Stimulated activated CD8-positive, alpha-beta memory T cell treated with anti-CD3 and anti-CD28 coated beads, Interleukin-15, amount 100 ng/mL, for 48 hours (primary cell): ENCODE data around the gene SOX5.
"Not testable (repeated sequence)": the region's sequence is repeated elsewhere in the genome, so short reads cannot be mapped to it uniquely, and the experiment has no call there.

ENCODE experiments used
- DNase-seq, 2 donors: peaks; one replicate each; pipeline ENCODE4 v3.0.0-alpha.2; 2020; ENCODE audit warnings: low read depth in 2 of 2

The SOX5 gene

GRCh38 chr12:23834076-23834475, 115.4 kb downstream of the SOX5 start:
- no peak for DNase-seq

DNA sequence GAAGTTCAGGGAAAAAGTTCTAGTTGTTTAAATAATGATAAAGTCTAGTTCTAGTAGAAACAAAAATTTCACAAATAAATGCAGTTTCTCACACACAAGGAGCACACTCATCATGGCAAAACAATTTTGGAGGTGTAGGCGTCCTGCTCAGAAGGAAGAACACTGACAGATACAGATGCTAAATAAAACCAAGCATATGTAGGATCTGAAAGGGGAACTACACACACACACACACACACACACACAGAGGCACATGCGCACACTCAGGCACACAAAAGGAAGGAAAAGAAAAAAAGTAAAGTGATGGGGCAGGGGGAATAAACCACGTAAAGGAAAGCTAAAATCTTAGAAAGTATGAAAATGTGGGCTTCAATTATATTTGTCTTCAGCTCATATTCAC, 117.7 kb downstream of the SOX5 start:
- no peak for DNase-seq

DNA sequence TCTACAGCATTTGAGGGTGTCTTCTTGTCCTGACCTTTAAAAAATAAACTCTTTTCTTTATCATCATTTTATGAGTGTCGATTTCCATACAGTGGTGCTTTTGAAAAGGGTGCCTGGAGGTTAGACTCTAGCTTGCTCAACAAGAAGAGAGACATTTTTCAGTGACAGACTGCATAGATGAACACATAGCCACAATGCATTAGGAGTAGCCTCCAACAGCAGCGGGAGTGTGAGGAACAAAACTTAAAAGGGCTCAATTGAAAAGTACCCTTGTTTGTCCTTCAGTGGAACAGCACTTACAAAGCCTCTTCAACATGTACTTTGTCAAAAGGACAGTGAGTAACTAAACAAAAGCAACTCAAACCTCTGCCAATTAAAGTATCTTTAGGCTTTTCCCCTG, 119.3 kb downstream of the SOX5 start:
- DNase-seq, result no peak

DNA sequence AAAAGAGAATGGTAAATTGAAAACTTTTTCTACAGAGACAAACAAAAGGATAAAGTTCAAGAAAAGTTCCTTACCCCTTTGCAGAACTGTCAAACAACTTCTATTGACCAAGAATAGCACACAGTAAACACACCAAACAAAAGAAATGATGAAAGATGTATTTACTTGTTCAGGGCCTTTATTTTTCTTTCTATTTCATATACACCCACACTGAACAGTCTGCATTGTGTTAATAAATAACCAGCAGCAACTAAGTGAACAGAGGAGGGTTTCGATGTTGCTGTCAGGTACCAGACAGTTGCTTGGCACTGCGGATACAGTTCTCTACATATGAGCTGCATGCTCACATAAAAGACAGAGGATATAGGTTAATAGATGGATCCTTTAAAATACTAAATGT, 122.1 kb downstream of the SOX5 start:
- no peak for DNase-seq

- not testable (repeated sequence) for DNase-seq
Measured at GRCh38 chr12:23825124-23825523, 124.3 kb downstream of the SOX5 start.

- DNase-seq, result no peak
Measured at GRCh38 chr12:23824358-23824757, 125.1 kb downstream of the SOX5 start.

DNA sequence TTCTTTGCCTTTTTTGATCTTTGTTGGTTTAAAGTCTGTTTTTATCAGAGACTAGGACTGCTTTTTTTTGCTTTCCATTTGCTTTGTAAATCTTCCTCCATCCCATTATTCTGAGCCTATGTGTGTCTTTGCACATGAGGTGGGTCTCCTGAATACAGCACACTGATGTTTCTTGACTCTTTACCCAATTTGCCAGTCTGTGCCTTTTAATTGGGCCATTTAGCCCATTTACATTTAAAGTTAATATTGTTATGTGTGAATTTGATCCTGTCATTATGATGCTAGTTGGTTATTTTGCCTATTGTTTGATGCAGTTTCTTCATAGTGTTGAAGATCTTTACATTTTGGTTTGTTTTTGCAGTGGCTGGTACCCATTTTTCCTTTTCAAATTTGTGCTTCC, 126.6 kb downstream of the SOX5 start:
- not testable (repeated sequence) for DNase-seq

DNA sequence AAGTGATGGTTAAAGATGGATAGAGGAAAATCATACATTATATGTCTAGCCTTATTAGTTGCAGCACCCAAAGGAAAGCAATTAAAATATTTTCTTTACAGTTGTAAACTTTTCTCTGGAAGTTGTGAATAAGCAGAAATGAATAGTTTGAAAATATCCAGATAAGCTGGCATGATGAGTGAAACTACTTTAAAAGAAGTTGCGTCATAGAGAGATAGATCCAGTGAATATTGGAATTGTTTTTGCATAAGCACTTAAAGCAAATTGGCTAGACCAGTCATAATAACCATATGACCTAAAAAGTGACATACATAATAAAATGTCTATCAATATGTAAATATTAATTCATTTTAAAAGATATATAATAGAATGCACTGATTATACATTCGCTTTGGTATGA, 132.1 kb downstream of the SOX5 start:
- no peak for DNase-seq

GRCh38 chr12:23816394-23816851, 133.0 kb downstream of the SOX5 start:
- DNase-seq, result no peak

GRCh38 chr12:23815810-23816209, 133.7 kb downstream of the SOX5 start:
- DNase-seq, result no peak

- DNase-seq, result no peak
Measured at GRCh38 chr12:23813206-23813605, 136.3 kb downstream of the SOX5 start.

DNA sequence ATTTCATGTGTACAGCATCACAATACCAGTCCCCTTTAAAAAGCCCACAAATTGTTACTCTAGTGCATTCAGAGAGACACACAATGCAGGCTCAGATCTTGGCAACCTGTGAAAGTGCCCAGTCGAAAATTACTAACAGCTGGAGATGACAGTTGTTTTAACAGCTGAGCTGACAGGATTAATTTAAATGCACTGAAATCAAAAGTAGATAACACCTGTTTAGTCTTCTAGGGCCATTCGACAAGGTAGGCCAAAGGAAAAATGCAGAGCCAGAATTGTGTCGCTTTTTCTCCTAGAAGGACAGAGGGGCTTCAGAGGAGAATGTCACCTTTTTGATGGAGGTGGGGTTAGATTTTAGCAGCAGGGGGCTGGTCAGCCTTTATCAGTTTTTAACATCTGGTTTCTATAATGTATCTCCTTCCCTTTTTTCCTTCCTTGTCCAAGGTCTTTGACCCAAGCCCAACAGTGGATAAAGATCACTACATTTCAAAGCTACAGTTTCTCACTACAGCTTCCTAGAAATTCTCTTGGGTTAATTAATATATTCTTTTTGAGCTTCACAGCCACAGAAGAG, 139.1 kb downstream of the SOX5 start:
- DNase-seq, result no peak

DNA sequence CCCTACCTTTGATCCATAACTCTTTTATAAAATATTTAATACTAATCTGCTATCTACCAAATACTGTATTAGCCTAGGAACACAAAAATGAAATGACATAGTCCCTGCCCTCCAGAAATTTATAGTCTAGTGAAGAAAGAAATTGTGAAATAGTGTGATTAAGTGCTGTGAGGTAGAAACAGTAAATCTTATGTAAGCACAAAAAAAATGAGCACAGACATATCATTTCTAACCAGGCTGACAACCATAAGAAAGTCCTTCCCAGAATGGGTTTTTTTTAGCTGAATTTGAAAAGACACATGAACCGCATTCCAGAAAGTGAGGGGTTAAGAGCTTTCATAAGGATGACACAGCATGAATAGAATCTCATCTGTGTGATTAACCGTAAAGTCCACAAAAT, 145.9 kb downstream of the SOX5 start:
- DNase-seq, result no peak

DNA sequence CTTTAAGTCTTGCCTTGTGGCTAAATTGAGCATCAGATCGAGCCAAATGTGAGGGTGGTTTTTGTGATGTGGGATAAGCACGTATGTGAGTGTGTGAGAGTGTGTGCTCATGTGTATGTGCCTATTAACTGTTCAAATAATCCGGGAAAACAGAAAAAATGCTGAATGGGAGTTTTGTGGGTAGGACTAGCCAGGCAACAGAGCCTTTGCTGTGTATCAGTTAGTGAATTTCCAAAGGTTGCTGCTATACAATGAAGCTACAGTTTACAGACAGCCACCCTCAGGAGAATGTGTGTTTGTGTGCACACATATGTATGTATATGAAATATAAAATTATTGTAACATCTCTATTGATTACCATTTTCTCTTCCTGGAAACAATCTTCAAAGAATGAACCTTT, 154.0 kb downstream of the SOX5 start:
- no peak for DNase-seq

DNA sequence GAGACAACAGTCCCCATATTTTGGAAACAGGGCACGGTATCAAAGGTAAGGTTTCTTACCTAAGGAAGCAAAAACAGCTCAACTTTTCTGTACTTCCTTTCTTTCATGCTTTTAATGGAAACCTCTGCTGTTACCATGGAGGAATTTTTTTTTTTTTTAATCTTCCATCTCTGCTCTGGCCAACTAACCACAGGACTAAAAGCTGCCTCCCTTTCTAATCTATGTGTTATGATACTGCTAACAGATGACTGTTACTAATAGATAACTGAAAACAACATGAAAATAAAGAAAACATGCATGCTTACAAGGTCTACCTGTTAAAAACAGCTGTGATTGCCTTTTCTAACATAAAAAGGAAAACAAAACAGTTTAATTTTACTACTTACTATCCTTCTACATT, 168.4 kb downstream of the SOX5 start:
- no peak for DNase-seq

DNA sequence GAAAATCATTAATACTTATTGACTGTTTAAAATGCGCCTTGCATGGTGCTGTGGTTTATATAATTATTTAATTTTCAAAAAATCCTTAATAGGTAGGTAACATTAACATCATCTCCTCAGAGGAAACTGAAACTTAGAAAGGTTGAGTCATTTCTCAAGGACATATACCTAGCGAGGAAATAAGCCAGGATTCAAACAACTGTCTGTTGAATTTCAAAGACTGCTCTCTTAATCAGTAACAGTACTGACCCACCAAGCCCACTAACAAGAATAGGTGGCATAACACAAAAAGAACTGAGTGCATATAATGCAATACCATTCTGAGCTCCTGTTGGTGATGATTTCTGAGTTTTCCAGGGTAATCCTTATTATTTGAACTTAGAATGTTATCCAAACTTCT, 174.3 kb downstream of the SOX5 start:
- no peak for DNase-seq

GRCh38 chr12:23771240-23771949, 178.1 kb downstream of the SOX5 start:
- no peak for DNase-seq

GRCh38 chr12:23770202-23770938, 179.1 kb downstream of the SOX5 start:
- no peak for DNase-seq

DNA sequence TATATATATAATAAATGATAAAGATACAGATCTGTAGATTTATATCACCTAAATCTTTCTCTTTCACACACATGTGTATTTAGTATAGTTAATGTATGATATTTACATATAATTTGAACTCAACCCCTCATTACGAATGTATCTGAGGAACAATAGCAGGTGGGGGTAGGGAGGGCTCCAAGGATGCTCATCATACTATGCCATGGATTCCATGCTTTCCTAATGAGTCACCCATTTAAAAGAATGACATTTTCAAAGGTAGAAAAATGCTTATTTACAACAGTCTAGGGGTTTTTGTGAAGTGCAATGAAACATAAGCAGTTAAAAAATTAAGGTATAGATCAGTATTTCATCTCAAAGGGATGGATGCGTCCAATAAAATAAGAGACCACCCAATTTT, 181.6 kb downstream of the SOX5 start:
- no peak for DNase-seq

DNA sequence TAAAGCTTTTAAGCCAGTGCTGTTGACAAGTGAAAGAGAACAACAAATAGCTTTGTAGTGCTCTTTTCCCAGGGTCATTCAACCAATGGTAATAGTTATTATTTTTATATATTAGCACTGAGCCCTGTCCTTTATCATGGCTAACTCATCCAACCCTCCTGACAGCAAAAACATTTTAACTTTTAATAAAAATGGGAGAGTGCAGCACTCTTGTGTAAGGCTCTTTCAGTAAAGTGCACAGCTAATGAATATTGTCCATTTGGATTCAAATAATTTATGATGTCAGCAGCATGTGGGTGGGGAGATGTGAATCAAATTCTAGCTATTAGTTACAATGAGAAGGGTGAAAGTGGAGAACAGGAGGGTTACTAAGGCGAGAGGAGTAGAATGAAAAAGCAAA, 185.7 kb downstream of the SOX5 start:
- DNase-seq, result no peak

DNA sequence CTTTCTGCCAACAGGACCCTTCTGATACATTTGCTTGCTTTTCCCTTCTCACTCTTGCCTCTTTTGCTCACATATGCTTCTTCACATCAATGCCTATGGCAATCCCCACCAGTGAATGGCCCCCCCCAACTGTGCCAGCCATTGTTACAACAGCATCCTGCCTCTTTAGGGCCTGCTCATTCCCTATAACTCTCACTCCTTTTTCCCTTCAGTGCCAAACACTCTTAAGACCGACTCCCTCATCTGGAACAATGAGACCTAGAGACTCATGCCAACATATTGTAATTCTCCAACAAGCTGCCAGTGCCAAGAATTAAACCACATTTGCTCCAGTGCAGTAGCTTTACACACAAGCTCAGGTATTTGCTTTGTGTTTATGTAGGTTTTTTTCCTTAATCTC, 189.0 kb downstream of the SOX5 start:
- DNase-seq, result no peak

- DNase-seq, result no peak
Measured at GRCh38 chr12:23758608-23759007, 190.9 kb downstream of the SOX5 start.

DNA sequence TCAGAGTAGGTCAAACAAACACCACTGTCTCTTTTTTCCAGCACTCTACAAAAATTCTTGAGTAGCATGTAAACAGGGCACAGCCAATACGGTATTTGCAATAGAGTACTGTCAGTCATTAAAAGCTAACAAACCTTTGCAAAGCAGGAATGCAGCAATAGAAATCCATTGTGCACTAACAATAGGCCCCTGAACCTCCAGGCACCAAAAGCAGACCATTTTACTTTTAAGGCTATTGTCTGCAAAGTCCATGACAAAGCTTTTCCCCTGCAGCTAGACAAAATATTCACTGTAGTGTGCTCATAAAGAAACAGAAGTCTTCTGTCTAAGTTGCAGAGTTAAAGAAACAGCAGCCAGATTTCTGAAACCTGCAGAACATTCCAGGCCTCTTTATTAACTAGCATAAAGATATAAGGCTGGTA, 191.9 kb downstream of the SOX5 start:
- DNase-seq, result no peak
